Umbilical cord (tissue), 2 donors: ENCODE results near the gene DUSP18. TPM values are rescaled to one million over a fixed set of nuclear protein-coding genes. Genes with fewer than 3 reads are reported as not detected.
"Not testable (repeated sequence)": the region's sequence is repeated elsewhere in the genome, so short reads cannot be mapped to it uniquely, and the experiment has no call there.

Source experiments
- DNase-seq: peaks from one replicate; pipeline ENCODE4 v3.0.0-alpha.2; 2015; ENCODE audit warnings: low spot score
- total RNA-seq: library from RNA; depleted of rRNA; stranded (reverse); fragments of >200 nt; gene quantifications from one replicate; pipeline ENCODE4 v1.2.3, GENCODE V29; 2014; ENCODE audit warnings: low replicate concordance; ENCODE audit not compliant: insufficient read depth

DUSP18 gene
- total RNA-seq, 1 donor from 2014 or later, result 9.1 TPM

GRCh38 chr22:30679895-30680690, 12.4 kb upstream of the DUSP18 start:
- not testable (repeated sequence) for DNase-seq

GRCh38 chr22:30676565-30676964, 8.9 kb upstream of the DUSP18 start:
- DNase-seq, result not testable (repeated sequence)

GRCh38 chr22:30675436-30675835, 7.8 kb upstream of the DUSP18 start:
- no peak for DNase-seq

GRCh38 chr22:30674482-30674881, 6.8 kb upstream of the DUSP18 start:
- no peak for DNase-seq

GRCh38 chr22:30673136-30673535, 5.5 kb upstream of the DUSP18 start:
- DNase-seq, result no peak

- DNase-seq, result no peak
Measured at GRCh38 chr22:30671071-30671470, 3.4 kb upstream of the DUSP18 start.

GRCh38 chr22:30668386-30668710, 673 bp upstream of the DUSP18 start:
- no peak for DNase-seq

- no peak for DNase-seq
Measured at GRCh38 chr22:30667107-30667493, 575 bp downstream of the DUSP18 start.

GRCh38 chr22:30665786-30666185, 1.9 kb downstream of the DUSP18 start:
- DNase-seq, result no peak

GRCh38 chr22:30665266-30665665, 2.4 kb downstream of the DUSP18 start:
- DNase-seq, result no peak

GRCh38 chr22:30664798-30665197, 2.9 kb downstream of the DUSP18 start:
- DNase-seq, result no peak

GRCh38 chr22:30662040-30662439, 5.6 kb downstream of the DUSP18 start:
- DNase-seq, result no peak

- no peak for DNase-seq
Measured at GRCh38 chr22:30655532-30655931, 12.1 kb downstream of the DUSP18 start.

GRCh38 chr22:30654361-30654760, 13.3 kb downstream of the DUSP18 start:
- no peak for DNase-seq

- DNase-seq, result no peak
Measured at GRCh38 chr22:30652852-30653251, 14.8 kb downstream of the DUSP18 start.

GRCh38 chr22:30650508-30651116, 17.1 kb downstream of the DUSP18 start:
- DNase-seq, result no peak

- peak; percentile 50 for DNase-seq
Measured at GRCh38 chr22:30649430-30650007, 18.2 kb downstream of the DUSP18 start.

GRCh38 chr22:30648825-30649224, 18.9 kb downstream of the DUSP18 start:
- no peak for DNase-seq

GRCh38 chr22:30647536-30647935, 20.1 kb downstream of the DUSP18 start:
- no peak for DNase-seq

- no peak for DNase-seq
Measured at GRCh38 chr22:30646518-30647160, 21.0 kb downstream of the DUSP18 start.

GRCh38 chr22:30643055-30643875, 24.4 kb downstream of the DUSP18 start:
- no peak for DNase-seq
